ENCODE data around the gene CFAP73.
A peak's percentile ranks its signal among the peaks of the same experiment; 100 is the strongest.

- TF ChIP-seq, protein P1, sequence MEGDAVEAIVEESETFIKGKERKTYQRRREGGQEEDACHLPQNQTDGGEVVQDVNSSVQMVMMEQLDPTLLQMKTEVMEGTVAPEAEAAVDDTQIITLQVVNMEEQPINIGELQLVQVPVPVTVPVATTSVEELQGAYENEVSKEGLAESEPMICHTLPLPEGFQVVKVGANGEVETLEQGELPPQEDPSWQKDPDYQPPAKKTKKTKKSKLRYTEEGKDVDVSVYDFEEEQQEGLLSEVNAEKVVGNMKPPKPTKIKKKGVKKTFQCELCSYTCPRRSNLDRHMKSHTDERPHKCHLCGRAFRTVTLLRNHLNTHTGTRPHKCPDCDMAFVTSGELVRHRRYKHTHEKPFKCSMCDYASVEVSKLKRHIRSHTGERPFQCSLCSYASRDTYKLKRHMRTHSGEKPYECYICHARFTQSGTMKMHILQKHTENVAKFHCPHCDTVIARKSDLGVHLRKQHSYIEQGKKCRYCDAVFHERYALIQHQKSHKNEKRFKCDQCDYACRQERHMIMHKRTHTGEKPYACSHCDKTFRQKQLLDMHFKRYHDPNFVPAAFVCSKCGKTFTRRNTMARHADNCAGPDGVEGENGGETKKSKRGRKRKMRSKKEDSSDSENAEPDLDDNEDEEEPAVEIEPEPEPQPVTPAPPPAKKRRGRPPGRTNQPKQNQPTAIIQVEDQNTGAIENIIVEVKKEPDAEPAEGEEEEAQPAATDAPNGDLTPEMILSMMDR (IDR thresholded peaks at IDR 0.05 in 8 of 11, conservative IDR thresholded peaks at IDR 0.05 in 3 of 11) = no peak
- TF ChIP-seq POLR2AphosphoS5 (IDR thresholded peaks at IDR 0.05) (peak in 1 of 3 donors; percentile 72), POLR2A (IDR thresholded peaks at IDR 0.05) (no peak)
Measured at GRCh38 chr12:113184900-113185179, 35.3 kb downstream of the CFAP73 start.
